SU-DHL-6 (cell line): ENCODE data around the gene ARHGAP33.

Experiments used
- H2AFZ ChIP-seq: fragments of 200-600 bp; sonication (generic); 2 replicates; pipeline ENCODE4 v1.6.1; 2014; ENCODE audit warnings: low read depth, mild to moderate bottlenecking, moderate library complexity, mixed read lengths, antibody characterized with exemption, low read length; ENCODE audit not compliant: severe bottlenecking
- H3F3A ChIP-seq: fragments of 200-600 bp; shearing (Covaris generic); 2 replicates; pipeline ENCODE4 v1.6.0; 2016; ENCODE audit warnings: antibody characterized with exemption, mild to moderate bottlenecking; ENCODE audit not compliant: insufficient read depth
- H3K27ac ChIP-seq: fragments of 200-600 bp; sonication (generic); 2 replicates; pipeline ENCODE4 v1.5.1; 2016; ENCODE audit warnings: low read depth, mild to moderate bottlenecking, low read length, moderate library complexity, mixed read lengths
- H3K27me3 ChIP-seq: fragments of 200-600 bp; sonication (generic), shearing (Covaris generic); 2 replicates; pipeline ENCODE4 v1.6.0; 2014; ENCODE audit warnings: mild to moderate bottlenecking, low read length
- H3K36me3 ChIP-seq: fragments of 200-600 bp; sonication (generic); 2 replicates; pipeline ENCODE4 v1.6.1; 2014; ENCODE audit warnings: mild to moderate bottlenecking, low read length, mixed read lengths
- H3K4me2 ChIP-seq: fragments of 300-600, 200-600 bp; shearing (Covaris generic), sonication (generic); 2 replicates; pipeline ENCODE4 v1.6.0; 2014; ENCODE audit warnings: low read length, low read depth, mild to moderate bottlenecking; ENCODE audit not compliant: poor library complexity, severe bottlenecking
- H3K4me3 ChIP-seq: fragments of 200-600 bp; sonication (generic); 2 replicates; pipeline ENCODE4 v1.5.1; 2014; ENCODE audit warnings: antibody characterized with exemption, low read length, mild to moderate bottlenecking, mixed read lengths; ENCODE audit not compliant: insufficient read depth, poor library complexity, severe bottlenecking
- H3K79me2 ChIP-seq: fragments of 200-600 bp; sonication (generic); 2 replicates; pipeline ENCODE4 v1.6.1; 2014; ENCODE audit warnings: mild to moderate bottlenecking, low read length, moderate library complexity; ENCODE audit not compliant: insufficient read depth
- H3K9ac ChIP-seq: fragments of 200-600 bp; sonication (generic); 2 replicates; pipeline ENCODE4 v1.7.0; 2014; ENCODE audit warnings: mild to moderate bottlenecking, low read length
- H3K9me2 ChIP-seq: fragments of 200-600 bp; sonication (generic); replicated peaks from 2 replicates; pipeline ENCODE4 v1.6.1; 2014; ENCODE audit warnings: low read length; ENCODE audit not compliant: insufficient read depth
- H3K9me3 ChIP-seq: fragments of 200-600 bp; sonication (generic); 2 replicates; pipeline ENCODE4 v1.6.1; 2014; ENCODE audit warnings: low read length, mixed read lengths; ENCODE audit not compliant: insufficient read depth
- H4K20me1 ChIP-seq: fragments of 200-600 bp; sonication (generic); 2 replicates; pipeline ENCODE4 v1.6.1; 2014; ENCODE audit warnings: low read depth, mild to moderate bottlenecking, antibody characterized with exemption, low read length, moderate library complexity, mixed read lengths
- EZH2phosphoT487 ChIP-seq: fragments of 200-600 bp; sonication (generic), shearing (Covaris generic); conservative IDR thresholded peaks from 2 replicates; pipeline ENCODE4 v1.6.1; 2018; ENCODE audit warnings: mild to moderate bottlenecking, antibody characterized with exemption, low read length, moderate library complexity, mixed read lengths
- TF ChIP-seq, protein P1 (sequence below): fragments of 200-600 bp; sonication (generic); IDR thresholded peaks from one replicate; pipeline ENCODE4 v1.5.1; 2017; ENCODE audit warnings: antibody characterized with exemption, mild to moderate bottlenecking, low read length, moderate library complexity; ENCODE audit not compliant: insufficient read depth, poor library complexity, severe bottlenecking

The ARHGAP33 gene

DNA sequence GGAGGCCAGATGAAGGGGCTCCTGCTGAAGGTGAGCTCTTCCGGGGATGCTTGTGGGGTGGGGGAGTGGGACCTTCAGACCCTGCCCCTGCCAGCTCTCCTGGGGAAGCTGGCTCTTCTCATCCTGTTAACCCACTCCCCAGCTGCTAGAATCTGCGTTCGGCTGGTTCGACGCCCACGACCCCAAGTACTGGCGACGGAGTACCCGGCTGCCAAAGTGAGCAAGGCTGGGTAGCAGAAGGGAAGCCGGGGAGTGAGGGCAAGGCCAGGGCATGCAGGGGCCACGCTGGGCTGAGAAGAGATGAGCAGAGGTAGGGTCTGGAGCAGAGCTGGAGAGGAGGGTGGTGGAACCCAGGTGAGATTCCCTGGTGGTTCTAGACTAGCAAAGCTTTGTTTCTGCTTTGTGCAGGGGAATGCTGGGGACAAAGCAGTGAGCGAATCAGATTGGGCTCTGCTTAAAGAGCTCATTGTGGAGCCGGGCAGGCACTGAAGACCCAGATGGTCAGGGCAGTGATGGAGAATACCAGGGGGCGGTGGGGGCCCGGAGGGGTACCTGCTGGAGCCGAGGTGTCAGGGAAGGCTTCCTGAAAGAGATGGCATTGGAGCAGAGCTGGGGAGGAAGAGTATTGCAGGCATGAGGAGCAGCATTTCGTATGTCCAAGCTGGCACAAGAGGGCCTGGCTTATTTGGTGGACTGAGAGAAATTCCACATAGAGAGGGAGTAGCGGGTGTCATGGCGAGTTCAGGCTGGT, 47.2 kb upstream of the ARHGAP33 start:
- Histone ChIP-seq H3K36me3 (no peaks in the 10 kb centered on the region; the same call in 1 of the 2 replicates), H3K79me2 (no peaks in the 10 kb centered on the region)

DNA sequence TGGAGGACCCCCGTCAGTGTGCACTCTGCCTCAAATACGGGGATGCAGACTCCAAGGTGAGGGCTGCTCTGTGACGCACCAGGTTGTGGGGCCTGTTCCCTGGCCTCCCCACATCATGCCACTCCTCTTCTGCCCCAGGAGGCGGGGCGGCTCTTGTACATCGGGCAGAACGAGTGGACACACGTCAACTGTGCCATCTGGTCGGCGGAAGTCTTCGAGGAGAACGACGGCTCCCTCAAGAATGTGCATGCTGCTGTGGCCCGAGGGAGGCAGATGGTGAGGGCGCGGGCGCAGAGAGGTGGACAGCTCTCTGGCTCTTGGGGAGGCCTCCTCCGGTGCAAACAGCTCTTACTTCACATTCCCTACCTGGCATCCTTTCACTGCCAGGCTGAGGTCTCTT, 46.3 kb upstream of the ARHGAP33 start:
- H3K36me3 ChIP-seq, result no peaks in the 10 kb centered on the region; the same call in 1 of the 2 replicates
- no peak overlapping the region for H3K27ac ChIP-seq
- H4K20me1 ChIP-seq, result no peaks in the 10 kb centered on the region

More for the DNA sequence above, 47.2 kb upstream of the ARHGAP33 start:
- no peak overlapping the region for H3K4me3 ChIP-seq
- no peaks in the 10 kb centered on the region for H3K27me3 ChIP-seq
- TF ChIP-seq, protein P1, sequence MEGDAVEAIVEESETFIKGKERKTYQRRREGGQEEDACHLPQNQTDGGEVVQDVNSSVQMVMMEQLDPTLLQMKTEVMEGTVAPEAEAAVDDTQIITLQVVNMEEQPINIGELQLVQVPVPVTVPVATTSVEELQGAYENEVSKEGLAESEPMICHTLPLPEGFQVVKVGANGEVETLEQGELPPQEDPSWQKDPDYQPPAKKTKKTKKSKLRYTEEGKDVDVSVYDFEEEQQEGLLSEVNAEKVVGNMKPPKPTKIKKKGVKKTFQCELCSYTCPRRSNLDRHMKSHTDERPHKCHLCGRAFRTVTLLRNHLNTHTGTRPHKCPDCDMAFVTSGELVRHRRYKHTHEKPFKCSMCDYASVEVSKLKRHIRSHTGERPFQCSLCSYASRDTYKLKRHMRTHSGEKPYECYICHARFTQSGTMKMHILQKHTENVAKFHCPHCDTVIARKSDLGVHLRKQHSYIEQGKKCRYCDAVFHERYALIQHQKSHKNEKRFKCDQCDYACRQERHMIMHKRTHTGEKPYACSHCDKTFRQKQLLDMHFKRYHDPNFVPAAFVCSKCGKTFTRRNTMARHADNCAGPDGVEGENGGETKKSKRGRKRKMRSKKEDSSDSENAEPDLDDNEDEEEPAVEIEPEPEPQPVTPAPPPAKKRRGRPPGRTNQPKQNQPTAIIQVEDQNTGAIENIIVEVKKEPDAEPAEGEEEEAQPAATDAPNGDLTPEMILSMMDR, result no peak
- TF ChIP-seq EZH2phosphoT487, result no peak
- no peak overlapping the region for H2AFZ ChIP-seq
- no peaks in the 10 kb centered on the region for H3K9me2 ChIP-seq
- H3F3A ChIP-seq, result no peaks in the 10 kb centered on the region
- H3K9me3 ChIP-seq, result no peaks in the 10 kb centered on the region
- no peak overlapping the region for H3K9ac ChIP-seq
- no peak overlapping the region for H3K27ac ChIP-seq
- no peak overlapping the region for H3K4me2 ChIP-seq
- H4K20me1 ChIP-seq, result no peaks in the 10 kb centered on the region

DNA sequence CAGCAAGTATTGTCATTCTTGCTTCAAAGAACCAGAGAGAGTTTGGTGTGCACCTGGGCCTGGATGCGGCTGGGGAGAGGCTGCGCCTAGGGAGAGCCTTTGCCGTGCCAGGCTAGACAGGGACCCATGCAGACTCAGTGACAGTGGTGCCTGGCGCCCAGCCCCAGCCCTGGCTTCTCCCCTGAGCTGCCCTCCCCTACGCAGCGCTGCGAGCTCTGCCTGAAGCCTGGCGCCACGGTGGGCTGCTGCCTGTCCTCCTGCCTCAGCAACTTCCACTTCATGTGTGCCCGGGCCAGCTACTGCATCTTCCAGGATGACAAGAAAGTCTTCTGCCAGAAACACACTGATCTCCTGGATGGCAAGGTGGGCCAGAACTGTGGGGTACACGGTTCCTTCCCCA, 45.6 kb upstream of the ARHGAP33 start:
- Histone ChIP-seq H3K9ac (no peak overlapping the region), H3F3A (no peaks in the 10 kb centered on the region), H3K4me2 (no peak overlapping the region), H3K36me3 (no peaks in the 10 kb centered on the region; the same call in 1 of the 2 replicates), H3K79me2 (no peaks in the 10 kb centered on the region), H3K27ac (no peak overlapping the region), H3K27me3 (no peaks in the 10 kb centered on the region), H3K9me3 (no peaks in the 10 kb centered on the region), H3K4me3 (no peak overlapping the region), H2AFZ (no peak overlapping the region), H4K20me1 (no peaks in the 10 kb centered on the region), H3K9me2 (no peaks in the 10 kb centered on the region)
- TF ChIP-seq EZH2phosphoT487, result no peak
- TF ChIP-seq, protein P1, result no peak

More for the DNA sequence above, 46.3 kb upstream of the ARHGAP33 start:
- H2AFZ ChIP-seq, result no peak overlapping the region
- no peak overlapping the region for H3K4me2 ChIP-seq
- H3K4me3 ChIP-seq, result no peak overlapping the region
- H3K79me2 ChIP-seq, result no peaks in the 10 kb centered on the region
- no peaks in the 10 kb centered on the region for H3K9me3 ChIP-seq
- H3F3A ChIP-seq, result no peaks in the 10 kb centered on the region
- H3K9me2 ChIP-seq, result no peaks in the 10 kb centered on the region
- TF ChIP-seq, protein P1, result no peak
- TF ChIP-seq EZH2phosphoT487, result no peak
- H3K27me3 ChIP-seq, result no peaks in the 10 kb centered on the region
- H3K9ac ChIP-seq, result no peak overlapping the region
